HG02981 (cell line): Measurements from ENCODE around the gene CCR7.
A peak's percentile ranks its signal among the peaks of the same experiment; 100 is the strongest.
"Not testable (repeated sequence)": the region's sequence is repeated elsewhere in the genome, so short reads cannot be mapped to it uniquely, and the experiment has no call there.

Experiments used
- ATAC-seq: cut with Tn5 transposase; IDR thresholded peaks from one replicate; pipeline ENCODE4 v1.9.1; 2021; ENCODE audit warnings: mild to moderate bottlenecking, moderate library complexity; ENCODE audit not compliant: unreplicated experiment

CCR7 gene

GRCh38 chr17:40597556-40598300 is 32.5 kb upstream of the CCR7 start:
- no peak for ATAC-seq

- no peak for ATAC-seq
Observed at GRCh38 chr17:40597156-40597555, 31.9 kb upstream of the CCR7 start.

- ATAC-seq = no peak
Observed at GRCh38 chr17:40596261-40596919, 31.1 kb upstream of the CCR7 start.

- no peak for ATAC-seq
Observed at GRCh38 chr17:40590742-40591141, 25.5 kb upstream of the CCR7 start.

- no peak for ATAC-seq
Observed at GRCh38 chr17:40588552-40588951, 23.3 kb upstream of the CCR7 start.

GRCh38 chr17:40586264-40586663 is 21.0 kb upstream of the CCR7 start:
- ATAC-seq = not testable (repeated sequence)

- ATAC-seq = not testable (repeated sequence)
Observed at GRCh38 chr17:40584950-40585349, 19.7 kb upstream of the CCR7 start.

GRCh38 chr17:40582328-40582901 is 17.1 kb upstream of the CCR7 start:
- ATAC-seq = peak; percentile 78

- ATAC-seq = no peak
Observed at GRCh38 chr17:40580140-40580539, 14.9 kb upstream of the CCR7 start.

GRCh38 chr17:40579471-40579870 is 14.2 kb upstream of the CCR7 start:
- ATAC-seq = no peak

- peak; percentile 43 for ATAC-seq
Observed at GRCh38 chr17:40577611-40578065, 12.4 kb upstream of the CCR7 start.

GRCh38 chr17:40576113-40576740 is 11.0 kb upstream of the CCR7 start:
- ATAC-seq = no peak

- no peak for ATAC-seq
Observed at GRCh38 chr17:40574292-40574691, 9.0 kb upstream of the CCR7 start.

- ATAC-seq = not testable (repeated sequence)
Observed at GRCh38 chr17:40572245-40572993, 7.1 kb upstream of the CCR7 start.

- ATAC-seq = no peak
Observed at GRCh38 chr17:40568074-40568836, 3.0 kb upstream of the CCR7 start.

GRCh38 chr17:40567377-40567776 is 2.1 kb upstream of the CCR7 start:
- ATAC-seq = no peak

- no peak for ATAC-seq
Observed at GRCh38 chr17:40565769-40566409, 617 bp upstream of the CCR7 start.

GRCh38 chr17:40564195-40564882 is 933 bp downstream of the CCR7 start:
- no peak for ATAC-seq
